Activated naive CD4-positive, alpha-beta T cell (primary cell): ENCODE measurements around the gene ARID3A.
"Not testable (repeated sequence)": the region's sequence is repeated elsewhere in the genome, so short reads cannot be mapped to it uniquely, and the experiment has no call there.

ENCODE experiments used
- DNase-seq, 4 experiments: peaks; one replicate each; lab custom pipeline; 2025; lab: John Stamatoyannopoulos, UW

The ARID3A gene, protein sequence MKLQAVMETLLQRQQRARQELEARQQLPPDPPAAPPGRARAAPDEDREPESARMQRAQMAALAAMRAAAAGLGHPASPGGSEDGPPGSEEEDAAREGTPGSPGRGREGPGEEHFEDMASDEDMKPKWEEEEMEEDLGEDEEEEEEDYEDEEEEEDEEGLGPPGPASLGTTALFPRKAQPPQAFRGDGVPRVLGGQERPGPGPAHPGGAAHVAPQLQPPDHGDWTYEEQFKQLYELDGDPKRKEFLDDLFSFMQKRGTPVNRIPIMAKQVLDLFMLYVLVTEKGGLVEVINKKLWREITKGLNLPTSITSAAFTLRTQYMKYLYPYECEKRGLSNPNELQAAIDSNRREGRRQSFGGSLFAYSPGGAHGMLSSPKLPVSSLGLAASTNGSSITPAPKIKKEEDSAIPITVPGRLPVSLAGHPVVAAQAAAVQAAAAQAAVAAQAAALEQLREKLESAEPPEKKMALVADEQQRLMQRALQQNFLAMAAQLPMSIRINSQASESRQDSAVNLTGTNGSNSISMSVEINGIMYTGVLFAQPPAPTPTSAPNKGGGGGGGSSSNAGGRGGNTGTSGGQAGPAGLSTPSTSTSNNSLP

DNA sequence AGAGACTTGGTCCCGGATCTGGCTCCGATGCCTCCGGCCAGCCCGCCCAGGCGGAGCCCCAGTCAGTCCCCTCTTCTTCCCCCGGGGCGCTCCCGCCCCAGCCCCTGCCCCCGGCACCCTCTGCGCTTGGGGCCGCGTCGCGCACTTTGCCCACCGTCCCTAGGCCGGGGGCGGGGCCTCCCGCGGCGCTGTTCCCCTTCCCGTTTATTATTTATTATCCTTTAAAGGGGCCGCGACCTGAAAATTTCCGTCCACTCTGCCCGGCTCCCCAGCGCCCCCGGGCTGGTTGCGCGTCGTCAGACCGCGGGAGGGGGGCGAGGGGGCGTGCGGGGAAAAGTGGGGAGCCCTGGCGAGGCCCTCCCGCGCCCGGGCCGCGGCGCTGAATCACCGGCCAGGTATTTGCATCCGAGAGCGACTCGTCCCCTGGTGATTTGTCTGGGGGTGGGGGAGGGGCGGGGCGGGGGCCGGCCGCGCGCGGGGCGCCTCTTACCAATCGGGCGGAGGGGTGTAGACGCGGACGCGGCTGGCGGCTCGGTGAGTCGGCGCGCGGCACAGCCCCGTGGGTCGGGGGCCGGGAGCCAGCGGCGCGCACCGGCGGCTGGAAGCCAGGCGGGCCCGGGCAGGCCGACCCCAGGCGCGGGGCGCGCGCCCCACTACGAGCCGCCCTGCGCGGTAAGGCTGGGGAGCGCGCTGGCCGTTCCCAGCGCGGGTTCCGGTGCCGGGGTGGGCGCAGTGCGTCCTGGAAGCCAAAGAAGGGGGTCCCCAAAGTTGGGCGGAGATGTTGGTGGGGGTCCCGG is at the start of gene ARID3A:
Gene ARID3A (plus strand): TSS at position 510 of the 797 bp plus-strand sequence. CDS start 3,494 bp downstream, outside the sequence.
- DNase-seq: peak; percentile 51 to 77 (median 63)

DNA sequence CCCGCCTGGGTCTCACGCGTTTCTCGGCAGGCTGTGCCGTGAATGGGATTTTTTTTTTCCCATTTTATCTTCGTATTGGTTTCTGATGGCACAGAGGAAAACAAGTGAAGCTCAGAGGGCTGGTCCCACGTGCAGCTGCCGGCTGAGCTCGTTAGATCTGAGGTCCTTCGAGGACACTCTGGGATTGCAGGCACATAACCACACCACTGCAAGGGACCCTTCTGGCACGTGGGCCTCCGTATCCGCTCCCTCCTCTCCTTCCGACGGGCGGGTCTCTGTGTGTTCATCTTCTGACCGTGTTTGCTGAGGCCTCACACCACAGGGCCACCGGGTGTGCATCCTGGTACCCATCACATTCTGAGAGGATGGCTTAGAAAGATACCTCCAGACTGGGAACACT is 49.7 kb upstream of the ARID3A start:
- no peak for DNase-seq

GRCh38 chr19:876780-877314 is 49.0 kb upstream of the ARID3A start:
- DNase-seq: no peak

- not testable (repeated sequence) for DNase-seq
Measured at GRCh38 chr19:877992-878660, 47.7 kb upstream of the ARID3A start.

DNA sequence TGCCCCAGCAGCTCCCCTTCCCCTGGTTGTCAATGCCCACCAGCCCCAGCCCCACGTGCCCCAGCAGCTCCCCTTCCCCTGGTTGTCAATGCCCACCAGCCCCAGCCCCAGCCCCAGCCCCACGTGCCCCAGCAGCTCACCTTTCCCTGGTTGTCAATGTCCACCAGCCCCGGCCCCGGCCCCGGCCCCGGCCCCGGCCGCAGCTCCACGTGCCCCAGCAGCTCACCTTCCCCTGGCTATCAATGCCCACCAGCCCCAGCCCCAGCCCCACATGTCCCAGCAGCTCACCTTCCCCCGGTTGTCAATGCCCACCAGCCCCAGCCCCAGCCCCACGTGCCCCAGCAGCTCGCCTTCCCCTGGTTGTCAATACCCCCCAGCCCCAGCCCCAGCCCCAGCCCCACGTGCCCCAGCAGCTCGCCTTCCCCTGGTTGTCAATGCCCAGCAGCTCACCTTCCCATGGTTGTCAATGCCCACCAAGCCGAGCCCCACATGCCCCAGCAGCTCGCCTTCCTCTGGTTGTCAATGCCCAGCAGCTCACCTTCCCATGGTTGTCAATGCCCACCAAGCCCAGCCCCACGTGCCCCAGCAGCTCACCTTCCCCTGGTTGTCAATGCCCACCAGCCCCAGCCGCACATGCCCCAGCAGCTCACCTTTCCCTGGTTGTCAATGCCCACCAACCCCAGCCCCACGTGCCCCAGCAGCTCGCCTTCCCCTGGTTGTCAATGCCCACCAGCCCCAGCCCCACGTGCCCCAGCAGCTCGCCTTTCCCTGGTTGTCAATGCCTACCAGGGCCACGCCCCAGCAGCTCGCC is 46.9 kb upstream of the ARID3A start:
- not testable (repeated sequence) for DNase-seq

DNA sequence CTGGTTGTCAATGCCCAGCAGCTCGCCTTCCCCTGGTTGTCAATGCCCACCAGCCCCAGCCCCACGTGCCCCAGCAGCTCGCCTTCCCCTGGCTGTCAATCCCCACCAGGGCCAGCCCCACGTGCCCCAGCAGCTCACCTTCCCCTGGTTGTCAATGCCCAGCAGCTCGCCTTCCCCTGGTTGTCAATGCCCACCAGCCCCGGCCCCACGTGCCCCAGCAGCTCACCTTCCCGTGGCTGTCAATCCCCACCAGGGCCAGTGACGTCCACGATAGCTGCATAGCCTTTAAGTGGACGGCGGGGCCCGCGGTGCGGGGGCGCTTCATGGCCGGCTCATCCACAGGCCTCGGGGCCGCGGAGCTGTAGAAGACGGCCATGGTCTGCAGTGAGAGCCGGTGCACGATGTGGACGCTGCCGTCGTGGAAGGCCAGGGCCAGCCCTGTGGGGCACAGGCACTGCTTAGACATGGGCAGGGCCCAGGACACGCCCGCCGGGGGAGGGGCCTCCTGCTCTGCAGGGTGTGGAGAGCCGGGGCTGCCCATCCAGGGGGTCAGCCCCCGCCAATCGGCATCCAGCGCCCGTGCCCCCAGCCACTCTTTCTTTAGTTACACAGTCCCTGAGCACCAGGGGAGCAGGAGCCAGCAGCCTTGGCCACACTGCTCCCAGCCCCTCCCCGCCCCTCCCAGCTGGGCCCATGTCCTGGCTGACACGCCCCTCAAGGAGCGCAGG is 46.0 kb upstream of the ARID3A start:
- DNase-seq: no peak

GRCh38 chr19:881385-882071 is 44.3 kb upstream of the ARID3A start:
- DNase-seq: no peak

DNA sequence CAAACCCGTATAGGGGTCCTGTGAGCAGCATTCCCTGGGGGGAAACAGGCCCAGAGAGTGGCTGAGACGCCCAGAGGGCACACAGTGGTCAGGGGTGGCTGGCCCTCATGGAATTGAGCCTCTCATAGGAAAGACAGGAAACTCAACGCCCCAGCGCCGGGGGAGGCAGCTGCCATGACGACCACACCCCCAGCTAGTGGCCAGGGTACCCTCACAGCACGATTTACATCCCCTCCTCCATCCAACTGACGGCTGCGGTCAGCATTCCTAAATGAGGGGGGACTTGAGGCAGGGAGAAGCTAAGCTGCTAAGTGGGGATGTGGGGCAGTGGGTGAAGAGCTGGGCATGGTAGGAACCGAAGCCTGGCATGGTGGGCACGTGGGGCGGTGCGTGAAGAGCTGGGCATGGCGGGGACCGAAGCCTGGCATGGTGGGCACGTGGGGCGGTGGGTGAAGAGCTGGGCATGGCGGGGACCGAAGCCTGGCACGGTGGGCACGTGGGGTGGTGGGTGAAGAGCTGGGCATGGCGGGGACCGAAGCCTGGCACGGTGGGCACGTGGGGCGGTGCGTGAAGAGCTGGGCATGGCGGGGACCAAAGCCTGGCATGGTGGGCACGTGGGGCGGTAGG is 42.9 kb upstream of the ARID3A start:
- no peak for DNase-seq

GRCh38 chr19:883661-884211 is 42.1 kb upstream of the ARID3A start:
- no peak for DNase-seq

- DNase-seq: no peak
Measured at GRCh38 chr19:884420-885211, 41.2 kb upstream of the ARID3A start.

DNA sequence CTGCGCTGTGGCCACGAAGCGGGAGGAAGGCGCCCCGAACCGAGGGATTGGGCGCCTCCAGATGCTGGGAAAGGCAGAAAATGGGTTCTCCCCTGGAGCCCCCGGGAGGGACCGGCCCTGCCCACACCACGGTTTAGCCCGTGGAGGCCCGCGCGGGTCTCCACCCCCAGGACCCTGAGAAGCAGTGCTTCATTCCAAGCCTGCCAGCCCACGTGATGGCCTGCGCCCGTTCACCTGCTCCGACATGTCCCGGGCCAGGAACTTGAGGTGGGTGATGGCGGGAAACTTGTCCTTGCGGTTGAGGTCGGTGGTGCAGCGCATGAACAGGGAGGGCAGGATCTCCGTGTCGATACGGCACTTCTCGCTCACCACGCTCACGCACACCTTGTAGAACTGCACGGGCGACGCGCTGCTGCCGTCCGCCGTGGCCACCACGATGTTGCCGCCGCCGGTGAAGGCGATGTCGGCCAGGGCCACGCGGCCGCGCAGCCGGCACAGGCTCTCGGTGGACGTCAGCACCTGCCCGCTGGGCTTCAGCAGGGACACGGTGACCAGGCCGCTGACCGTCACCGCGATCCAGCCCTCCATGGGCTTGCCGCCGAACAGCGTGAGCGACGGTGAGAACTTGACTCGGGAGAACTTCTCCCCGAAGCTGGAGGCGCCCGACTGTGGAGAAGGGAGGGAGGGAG is 40.2 kb upstream of the ARID3A start:
- DNase-seq: no peak

- DNase-seq: no peak
Measured at GRCh38 chr19:887072-887471, 38.8 kb upstream of the ARID3A start.

- no peak for DNase-seq
Measured at GRCh38 chr19:887599-887998, 38.2 kb upstream of the ARID3A start.

GRCh38 chr19:888581-889385 is 37.1 kb upstream of the ARID3A start:
- DNase-seq: no peak

DNA sequence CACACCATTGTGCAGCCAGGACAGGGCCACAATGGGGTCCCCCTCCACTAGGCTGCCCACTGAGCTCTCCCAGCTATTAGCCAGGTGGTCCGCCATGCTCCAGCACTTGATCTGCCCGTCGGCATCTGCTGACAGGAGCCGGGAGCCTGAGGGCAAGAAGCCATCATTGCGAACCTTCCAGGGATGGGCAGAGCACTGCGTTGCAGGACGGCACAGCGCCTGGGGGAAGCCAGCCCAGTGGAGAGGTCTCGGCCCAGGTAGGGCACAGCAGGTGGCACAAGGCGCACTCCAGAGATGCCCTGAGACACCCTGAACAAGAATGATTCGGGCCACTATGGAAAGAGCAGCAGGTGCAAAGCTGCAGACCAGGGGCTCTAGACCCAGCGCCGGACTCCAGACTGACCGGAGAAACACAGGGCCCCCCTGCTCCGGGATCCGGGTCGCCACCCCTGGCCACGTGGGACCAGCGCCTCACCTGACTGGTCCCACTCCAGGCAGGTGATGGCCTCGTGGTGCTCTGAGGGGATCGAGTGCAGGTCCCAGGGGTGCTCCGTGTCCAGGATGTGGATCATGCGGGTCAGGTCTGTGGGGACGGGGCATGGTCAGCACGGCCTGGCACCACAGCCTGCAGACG is 36.1 kb upstream of the ARID3A start:
- DNase-seq: no peak

GRCh38 chr19:890831-891230 is 35.0 kb upstream of the ARID3A start:
- DNase-seq: no peak
